K562 (cell line): Measurements from ENCODE around the gene SV2C.

Experiments
- CBX5 ChIP-seq: IDR thresholded peaks from 2 replicates; pipeline ENCODE4 v1.6.1; 2014; ENCODE audit warnings: low read depth, borderline replicate concordance
- JUND ChIP-seq, 2 experiments: IDR thresholded peaks; 2 replicates in 1 of 2; 3 replicates in 1 of 2; pipeline ENCODE4 v1.6.1; 2011; ENCODE audit warnings: borderline replicate concordance in 2 of 2, low read depth in 2 of 2, low read length in 2 of 2, improper control_type of control experiment in 1 of 2, missing biosample characterization in 1 of 2, missing genetic modification characterization in 1 of 2, missing genetic modification reagents in 1 of 2
- KDM4B ChIP-seq, 2 experiments: fragments of 450-650 bp in 1 of 2; sonication (generic) in 1 of 2; IDR thresholded peaks; 2 replicates each; pipeline ENCODE4 v1.6.1; 2016 to 2017; ENCODE audit warnings: borderline replicate concordance in 2 of 2, antibody characterized with exemption in 1 of 2, low read depth in 1 of 2, mild to moderate bottlenecking in 1 of 2
- KLF1 ChIP-seq: fragments of 450-650 bp; IDR thresholded peaks from 2 replicates; pipeline ENCODE4 v1.6.1; 2016; ENCODE audit warnings: missing genetic modification characterization, missing compliant biosample characterization
- TAF9B ChIP-seq: fragments of 450-650 bp; IDR thresholded peaks from 2 replicates; pipeline ENCODE4 v1.6.1; 2018; ENCODE audit warnings: mild to moderate bottlenecking; ENCODE audit not compliant: partially characterized antibody
- TCF7L2 ChIP-seq: fragments of 150-350 bp; IDR thresholded peaks from 2 replicates; pipeline ENCODE4 v1.6.1; 2016; ENCODE audit warnings: low read depth, mild to moderate bottlenecking, low read length, moderate library complexity

DNA sequence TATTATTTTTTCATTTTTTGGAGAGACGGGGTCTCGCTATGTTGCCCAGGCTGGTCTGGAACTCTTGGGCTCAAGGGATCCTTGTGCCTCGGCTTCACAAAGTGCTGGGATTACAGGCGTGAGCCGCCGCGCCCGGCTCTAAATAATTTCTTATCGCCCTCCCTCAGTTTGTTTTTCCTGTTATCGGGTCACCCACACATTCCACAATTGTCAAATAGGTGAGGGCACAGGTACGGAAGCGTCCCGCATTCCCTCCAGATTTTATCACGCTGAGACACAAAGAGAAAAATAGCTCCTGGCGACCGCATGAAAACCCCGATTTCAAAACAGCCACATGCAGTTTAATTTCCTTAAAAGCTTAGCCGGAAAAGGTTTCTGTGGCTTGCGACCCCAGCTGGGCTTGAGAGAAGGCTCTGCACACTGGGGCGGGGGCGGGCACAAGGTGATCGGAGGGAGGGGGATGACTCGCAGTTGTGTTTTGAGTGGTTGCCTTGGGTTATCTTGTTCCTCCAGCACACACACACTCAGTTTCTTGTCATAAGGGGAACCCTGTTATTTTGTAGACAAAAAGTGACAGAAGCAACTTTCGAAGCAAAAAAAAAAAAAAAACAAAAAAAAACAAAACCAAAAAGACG lies 319.2 kb downstream of the SV2C start:
- TF ChIP-seq KDM4B (IDR thresholded peaks at IDR 0.05; ENCODE audit: borderline replicate concordance in 2 of 2, low read depth in 1 of 2) (no peak), JUND (IDR thresholded peaks at IDR 0.05; ENCODE audit: borderline replicate concordance, low read depth, low read length) (no peak; the same call in 1 of the 2 replicates), JUND (tag; IDR thresholded peaks at IDR 0.05; ENCODE audit: borderline replicate concordance, low read depth, low read length) (no peak), CBX5 (no peak), KLF1 (tag) (no peak), TAF9B (no peak), TCF7L2 (no peak)
